Neural progenitor cell (in vitro differentiated cells): Measurements from ENCODE around the gene PCDH9.

ENCODE experiments used
- EZH2 ChIP-seq: fragments of 200-600 bp; sonication (generic); IDR thresholded peaks from 2 replicates; pipeline ENCODE4 v1.6.1; 2017; ENCODE audit warnings: antibody characterized with exemption, mild to moderate bottlenecking, moderate library complexity
- TF ChIP-seq, protein P1 (sequence below): fragments of 200-600 bp; sonication (generic); IDR thresholded peaks from 2 replicates; pipeline ENCODE4 v1.5.1; 2017; ENCODE audit warnings: antibody characterized with exemption, mild to moderate bottlenecking

DNA sequence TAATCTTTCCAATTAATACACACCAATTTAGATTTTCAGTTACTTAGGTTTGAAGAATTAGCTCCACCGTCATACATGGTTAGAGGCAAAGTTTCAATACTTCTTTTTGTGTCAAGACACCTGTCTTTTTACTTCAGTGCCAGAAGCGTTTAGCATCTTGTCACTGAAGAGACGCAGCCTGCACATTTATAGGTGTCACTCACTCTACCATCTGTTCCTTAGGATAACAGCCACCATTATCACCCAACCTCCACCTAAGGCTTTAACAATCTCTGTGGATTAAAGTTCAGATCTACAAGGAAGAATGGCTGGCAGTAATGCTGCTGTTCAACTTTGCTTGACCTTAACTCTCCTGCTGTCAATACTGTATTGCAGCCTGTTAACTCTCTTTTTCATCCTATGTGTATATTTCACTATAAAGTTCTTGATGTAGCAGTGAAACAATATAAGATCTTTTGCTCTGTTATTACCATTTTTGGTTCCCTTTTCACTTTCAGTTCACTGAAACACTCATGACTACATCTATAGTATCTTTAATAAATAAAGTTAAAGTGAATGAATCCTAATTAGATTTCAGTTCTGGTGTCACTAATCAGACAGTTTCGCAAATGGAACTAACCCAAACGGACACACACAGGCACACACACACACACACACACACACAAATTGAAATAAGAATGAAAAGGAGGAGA, 435.6 kb downstream of the PCDH9 start:
- TF ChIP-seq, protein P1, sequence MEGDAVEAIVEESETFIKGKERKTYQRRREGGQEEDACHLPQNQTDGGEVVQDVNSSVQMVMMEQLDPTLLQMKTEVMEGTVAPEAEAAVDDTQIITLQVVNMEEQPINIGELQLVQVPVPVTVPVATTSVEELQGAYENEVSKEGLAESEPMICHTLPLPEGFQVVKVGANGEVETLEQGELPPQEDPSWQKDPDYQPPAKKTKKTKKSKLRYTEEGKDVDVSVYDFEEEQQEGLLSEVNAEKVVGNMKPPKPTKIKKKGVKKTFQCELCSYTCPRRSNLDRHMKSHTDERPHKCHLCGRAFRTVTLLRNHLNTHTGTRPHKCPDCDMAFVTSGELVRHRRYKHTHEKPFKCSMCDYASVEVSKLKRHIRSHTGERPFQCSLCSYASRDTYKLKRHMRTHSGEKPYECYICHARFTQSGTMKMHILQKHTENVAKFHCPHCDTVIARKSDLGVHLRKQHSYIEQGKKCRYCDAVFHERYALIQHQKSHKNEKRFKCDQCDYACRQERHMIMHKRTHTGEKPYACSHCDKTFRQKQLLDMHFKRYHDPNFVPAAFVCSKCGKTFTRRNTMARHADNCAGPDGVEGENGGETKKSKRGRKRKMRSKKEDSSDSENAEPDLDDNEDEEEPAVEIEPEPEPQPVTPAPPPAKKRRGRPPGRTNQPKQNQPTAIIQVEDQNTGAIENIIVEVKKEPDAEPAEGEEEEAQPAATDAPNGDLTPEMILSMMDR: no peak
- no peak for TF ChIP-seq EZH2
